ENCODE data around the gene TPM1.

The TPM1 gene

DNA sequence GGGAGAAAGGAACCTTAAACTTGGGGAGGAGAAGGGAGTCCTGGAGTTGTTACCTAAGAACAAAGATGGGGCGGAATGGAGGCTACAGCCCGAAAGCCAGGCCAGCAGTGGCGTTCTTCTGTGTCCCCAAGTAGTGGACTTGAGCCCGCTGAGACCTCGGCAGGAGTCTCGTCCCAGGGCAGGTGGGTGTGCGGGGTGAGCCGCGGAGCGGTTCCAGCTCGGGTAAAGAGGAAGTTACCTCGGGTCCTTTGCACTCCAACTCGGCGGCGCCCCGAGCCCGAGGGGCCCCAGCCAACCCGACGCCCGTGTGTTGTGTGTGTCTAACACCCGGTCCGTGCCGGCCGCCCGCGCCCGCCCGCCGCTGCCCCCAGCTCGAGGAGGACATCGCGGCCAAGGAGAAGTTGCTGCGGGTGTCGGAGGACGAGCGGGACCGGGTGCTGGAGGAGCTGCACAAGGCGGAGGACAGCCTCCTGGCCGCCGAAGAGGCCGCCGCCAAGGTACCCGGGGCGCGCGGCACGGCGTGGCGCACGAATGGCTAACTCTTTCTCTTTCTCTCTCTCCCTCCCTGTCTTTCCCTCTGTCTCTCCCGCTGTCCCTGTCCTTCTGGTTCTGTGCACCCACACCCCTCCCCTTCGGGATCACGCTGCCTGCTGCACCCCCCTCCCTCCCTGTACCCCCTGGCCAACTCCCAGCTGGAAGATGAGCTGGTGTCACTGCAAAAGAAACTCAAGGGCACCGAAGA, 959 bp downstream of the TPM1 start:
- no peak for DNase-seq

DNA sequence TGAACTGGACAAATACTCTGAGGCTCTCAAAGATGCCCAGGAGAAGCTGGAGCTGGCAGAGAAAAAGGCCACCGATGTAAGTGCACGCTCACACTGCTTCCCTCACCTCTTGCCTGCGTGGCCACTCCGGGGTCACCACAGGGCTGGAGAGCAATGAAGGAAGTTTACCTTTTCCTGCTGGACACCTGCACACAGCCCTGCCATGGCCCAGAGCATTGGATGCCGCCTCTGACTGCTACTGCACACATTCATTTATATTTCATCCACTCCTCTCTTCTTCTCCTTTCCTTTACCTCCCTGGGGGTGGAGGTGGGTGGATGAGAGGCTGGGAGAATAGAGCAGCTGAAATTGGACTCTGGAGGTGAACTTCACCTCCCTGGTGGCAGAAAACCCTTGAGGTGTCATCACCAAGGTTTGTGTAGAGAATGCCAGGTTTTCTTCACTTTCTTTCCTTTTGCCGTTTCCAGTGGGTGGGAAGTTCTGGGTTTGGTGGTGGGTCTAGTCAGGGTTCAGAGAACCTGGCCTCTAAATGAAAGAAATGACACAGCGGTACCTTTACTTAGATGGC, 1.6 kb downstream of the TPM1 start:
- DNase-seq: no peak

DNA sequence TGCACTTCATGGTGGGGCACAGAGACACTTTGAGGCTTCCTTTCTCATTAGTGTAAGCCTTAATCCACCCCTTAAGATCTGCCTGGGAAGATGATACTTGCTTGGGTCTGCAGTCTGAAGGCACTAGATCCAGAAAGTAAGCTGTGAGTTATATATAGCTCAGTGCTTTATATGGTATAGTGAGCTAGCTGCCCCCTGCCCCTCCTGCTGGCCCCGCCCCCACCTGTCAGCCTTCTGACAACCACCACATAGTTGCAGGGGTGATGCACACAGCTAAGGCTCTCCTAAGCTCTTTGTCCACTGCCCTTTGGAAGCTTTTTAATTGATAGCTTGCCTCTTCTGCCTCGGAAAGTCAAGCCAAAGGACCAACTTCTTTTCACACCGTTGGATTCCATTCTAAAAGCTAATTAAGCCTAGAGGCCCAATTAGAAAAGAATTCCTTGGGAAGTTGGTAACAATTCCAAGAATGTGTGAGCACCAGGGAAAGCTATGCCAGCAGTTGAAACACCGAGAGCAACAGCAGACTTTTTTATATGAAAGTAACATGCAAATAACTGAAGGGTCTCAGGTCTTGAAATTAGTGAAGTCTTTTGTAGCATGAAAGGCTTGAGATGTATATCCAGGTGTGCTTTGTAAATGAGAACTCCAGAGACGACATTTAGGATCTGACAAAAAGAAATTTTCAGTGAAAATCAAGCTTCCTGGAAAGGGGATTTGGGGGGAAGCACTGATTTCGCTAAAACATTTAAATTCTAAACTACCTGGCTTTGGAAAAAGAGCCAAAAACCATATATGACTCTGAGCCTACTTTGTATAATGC, 2.3 kb downstream of the TPM1 start:
- DNase-seq: no peak

DNA sequence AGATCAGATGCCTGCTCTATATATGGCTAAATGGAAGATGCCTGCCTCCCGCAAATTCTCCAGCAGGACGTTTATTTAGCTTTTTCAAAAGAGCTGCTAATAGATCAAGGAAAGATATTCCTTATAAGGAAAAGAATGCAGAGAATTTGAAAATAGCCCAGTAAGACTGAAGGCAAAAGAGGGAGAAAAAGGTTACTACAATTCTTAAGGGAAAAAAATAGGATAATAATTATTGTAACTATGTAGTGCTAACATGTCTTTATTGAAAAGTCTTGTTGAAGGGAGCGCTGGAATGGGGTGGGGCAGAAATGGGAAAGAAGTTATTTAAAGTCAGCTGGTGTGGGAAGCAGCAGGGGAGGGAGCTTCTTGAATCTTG, 2.9 kb downstream of the TPM1 start:
- no peak for DNase-seq

DNA sequence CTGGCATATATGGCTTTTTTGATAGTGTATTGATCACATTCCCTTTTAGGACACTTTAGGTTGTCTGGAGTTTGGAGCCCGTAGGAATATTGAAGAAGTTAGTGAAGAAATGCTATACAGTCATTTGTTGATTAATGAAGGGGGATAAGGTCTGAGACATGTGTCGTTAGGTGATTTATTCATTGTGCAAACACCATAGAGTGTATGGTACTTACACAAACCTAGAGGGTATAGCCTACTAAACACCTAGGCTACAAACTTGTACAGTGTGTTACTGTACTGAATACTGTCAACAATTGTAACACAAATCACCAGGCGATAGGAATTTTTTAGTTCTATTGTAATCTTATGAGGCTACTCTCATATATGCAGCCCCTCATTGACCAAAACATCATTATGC, 3.3 kb downstream of the TPM1 start:
- DNase-seq: no peak

DNA sequence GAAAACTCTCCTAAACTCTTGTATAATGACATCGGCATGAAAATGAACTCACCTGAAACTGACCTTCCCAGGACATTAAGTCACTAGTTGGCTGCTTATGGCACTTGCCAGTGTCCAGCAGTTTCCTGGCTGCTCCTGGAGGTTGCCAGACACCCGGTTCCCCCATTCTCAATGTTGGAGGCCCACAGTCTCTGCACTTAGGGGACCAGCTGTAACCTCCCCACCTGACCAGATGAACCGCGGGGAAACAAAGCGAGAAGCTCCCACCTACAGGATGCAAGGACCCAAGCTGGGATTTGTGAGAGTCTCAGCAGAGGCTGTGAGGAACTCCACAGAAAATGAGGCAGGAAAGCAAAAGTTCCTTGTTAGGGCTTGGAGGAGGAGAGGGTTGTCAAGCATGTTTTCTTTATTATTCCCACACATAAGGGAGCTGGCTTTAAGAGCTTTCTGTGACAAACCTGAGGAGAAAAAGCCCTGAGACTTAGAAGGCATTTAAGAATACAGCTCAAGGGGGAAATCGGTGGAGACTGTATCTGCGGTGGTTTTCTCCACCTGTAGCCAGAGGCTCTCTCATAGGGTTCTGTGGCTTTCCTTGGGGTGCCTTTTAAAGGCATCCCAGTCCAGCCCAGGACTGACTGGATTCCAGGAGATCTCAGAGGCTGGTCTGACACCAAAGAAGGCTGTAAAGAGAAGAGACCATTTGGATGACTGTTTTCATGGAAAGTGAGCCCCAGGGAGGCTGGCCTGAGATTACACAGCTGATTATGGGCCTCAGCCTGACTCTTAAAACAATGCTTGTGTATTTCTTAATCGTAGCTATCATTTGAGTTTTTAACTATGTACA, 4.6 kb downstream of the TPM1 start:
- no peak for DNase-seq

DNA sequence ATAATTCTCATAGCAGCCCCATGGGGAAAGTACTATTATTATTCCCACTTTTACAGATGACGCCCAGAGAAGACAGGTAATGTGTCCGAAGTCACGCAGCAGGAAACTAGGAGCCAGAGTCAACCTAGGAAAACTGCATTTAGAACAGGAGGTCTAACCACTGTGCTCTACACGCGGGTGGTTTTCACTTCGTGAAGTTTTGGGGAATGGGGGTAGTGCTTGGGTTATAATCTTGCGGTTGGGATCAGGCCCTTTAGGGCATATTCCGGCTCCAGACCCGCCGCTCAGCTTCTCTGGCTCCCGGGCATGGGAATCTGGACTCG, 5.2 kb downstream of the TPM1 start:
- no peak for DNase-seq

DNA sequence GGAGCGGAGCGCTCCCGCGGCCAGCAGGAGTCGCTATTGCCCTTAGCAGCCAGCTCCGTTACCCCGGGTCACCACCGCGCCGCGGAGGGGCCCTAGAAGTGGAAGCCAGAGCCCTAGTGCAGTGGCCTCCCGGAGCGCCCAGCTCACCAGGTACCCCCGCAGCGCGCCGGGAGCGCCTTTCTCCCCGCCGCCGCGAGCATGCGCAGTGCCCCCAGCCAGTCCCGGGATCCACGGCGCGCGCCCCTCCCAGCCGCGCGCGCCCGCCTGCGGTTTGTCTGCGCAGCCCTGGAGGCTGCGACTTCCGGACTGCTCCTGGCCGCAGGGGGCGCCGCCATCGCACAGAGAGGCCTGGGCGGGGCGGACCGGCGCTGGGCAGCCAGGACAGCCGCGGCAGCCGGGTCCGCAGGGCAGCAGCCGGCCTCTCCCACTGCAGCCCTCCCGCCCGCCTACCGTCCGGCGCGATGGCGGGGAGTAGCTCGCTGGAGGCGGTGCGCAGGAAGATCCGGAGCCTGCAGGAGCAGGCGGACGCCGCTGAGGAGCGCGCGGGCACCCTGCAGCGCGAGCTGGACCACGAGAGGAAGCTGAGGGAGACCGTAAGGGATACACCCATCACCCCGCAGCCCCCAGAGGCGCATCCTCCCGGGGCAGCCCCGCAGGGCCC, 5.7 kb downstream of the TPM1 start:
- peak; percentile 86 for DNase-seq

DNA sequence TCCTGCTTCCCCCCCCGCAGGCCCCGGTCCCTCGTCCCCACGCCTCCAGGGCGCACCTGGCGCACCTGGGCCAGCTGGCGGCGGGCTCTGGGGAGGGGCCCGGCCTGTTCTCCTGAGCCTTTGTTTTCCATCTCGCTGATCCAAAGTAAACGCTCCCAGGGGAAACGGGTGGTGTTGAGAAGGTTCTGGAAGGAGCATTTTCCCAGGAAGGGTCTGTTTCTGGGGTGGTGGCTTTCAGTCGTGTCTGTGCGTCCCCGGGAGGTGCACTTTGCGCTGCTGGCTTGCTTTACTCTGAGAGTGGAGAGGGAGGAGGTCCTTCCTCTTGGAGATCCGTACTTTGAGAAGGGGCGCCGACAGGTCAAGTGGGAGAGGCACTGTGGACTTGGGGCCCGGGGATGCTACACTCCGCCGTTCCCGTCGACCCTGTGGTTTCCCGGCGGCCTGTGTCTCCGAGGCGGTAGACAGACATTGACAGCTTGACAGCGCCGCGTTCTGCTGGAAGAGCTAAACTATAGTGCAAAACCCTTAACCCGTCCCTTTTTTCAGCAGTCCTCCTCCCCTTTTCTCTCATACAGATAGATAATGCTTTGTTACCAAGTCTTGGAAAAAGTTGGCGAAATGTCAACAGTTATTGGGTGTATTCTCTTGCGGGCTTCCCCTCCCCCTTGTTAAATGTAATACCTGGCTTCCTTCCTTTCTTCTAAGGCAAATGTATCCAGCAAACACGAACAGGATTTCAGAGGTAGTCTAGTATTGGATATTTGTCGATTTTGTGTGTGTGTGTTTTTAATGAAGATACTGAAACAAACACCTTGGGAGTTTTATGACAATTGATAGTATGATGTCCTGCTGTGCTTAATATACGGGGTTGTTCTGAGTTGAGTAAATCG, 6.5 kb downstream of the TPM1 start:
- DNase-seq: peak; percentile 27

DNA sequence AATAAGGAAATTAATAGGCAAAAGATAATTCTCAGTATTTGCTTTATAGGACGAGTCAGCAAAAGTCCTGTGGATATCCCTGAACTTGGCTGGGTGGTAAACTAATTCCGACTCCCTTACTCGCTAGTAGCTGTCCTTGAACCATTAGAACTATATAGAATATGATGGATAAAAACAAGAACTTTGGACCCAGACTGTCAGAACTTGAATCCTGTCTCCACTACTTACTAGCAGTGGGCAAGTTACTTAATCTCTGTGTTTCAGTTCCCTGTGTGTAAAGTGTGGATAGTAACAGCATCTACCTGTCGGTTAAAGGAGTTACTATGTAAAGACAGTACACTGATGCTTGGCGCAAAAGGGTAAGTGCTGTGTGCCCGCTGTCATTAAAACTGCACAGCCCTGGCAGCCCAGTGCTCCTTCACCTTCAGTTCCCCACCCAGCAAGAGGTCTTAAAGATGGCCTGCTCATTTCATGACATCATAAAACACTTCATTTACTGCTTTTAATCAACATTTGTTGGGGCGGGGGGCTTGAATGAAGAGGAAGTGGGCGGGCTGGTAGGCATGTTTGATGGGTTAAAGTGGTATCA, 7.3 kb downstream of the TPM1 start:
- DNase-seq: no peak

DNA sequence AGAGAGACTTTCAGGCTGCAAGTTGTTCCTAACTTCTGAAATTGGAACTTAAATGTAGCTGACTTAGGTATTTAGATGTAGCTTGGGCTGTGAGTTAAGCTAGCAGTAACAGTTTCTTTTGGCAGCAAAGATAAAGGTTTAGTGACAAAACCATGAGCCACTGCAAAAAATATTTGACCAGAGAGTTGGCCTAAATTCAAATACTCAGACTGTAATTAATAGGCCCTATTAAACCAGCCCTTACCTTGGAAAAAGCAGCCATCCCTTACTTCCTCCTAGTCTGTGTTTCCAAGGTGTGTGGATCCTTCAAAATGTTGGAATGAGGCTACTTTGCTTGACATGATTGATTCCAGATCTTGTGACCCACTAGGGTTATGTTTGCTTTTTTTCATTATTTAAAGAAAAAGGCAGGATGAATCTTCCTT, 8.2 kb downstream of the TPM1 start:
- DNase-seq: no peak

DNA sequence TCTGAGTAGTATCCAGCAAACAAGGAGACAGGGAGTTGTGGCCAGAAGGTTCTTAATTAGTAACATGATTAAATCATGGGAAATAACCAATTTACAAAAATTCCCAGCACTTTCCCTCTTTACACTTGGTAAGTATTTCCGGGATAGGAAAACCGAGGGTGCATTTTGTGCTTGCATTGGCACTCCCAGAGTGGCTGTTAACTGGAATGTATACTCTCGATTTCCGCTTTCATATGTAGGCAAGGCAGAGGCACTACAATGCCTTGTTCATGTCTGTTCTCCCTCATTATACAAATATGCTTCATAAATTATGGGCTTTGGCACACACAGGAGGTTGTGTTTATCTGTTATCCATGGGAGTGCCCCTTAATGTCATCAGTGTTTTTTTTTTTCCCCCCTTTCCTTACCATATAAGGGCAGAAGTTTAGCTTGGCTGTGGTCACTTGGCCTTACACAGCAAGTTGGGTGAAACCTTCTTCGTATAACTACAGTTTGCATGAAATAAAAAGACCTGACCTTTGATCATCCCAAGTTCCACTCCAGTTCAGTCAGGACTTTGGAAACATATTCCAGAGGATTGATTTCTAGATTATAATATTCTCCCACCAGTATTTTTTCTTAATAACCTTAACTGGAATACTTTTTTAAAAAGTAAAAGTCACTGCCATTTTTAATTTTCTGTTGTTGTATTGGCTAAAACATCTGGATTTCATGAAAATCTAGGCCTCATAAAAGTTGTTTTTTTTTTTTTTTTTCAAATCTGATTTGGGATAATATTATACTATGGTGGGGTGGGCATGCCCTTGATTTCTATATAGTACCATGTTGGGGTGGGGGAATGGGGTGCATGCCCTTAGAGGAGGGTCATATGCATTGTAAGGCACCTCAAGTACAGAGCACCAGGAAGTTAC, 8.9 kb downstream of the TPM1 start:
- no peak for DNase-seq

DNA sequence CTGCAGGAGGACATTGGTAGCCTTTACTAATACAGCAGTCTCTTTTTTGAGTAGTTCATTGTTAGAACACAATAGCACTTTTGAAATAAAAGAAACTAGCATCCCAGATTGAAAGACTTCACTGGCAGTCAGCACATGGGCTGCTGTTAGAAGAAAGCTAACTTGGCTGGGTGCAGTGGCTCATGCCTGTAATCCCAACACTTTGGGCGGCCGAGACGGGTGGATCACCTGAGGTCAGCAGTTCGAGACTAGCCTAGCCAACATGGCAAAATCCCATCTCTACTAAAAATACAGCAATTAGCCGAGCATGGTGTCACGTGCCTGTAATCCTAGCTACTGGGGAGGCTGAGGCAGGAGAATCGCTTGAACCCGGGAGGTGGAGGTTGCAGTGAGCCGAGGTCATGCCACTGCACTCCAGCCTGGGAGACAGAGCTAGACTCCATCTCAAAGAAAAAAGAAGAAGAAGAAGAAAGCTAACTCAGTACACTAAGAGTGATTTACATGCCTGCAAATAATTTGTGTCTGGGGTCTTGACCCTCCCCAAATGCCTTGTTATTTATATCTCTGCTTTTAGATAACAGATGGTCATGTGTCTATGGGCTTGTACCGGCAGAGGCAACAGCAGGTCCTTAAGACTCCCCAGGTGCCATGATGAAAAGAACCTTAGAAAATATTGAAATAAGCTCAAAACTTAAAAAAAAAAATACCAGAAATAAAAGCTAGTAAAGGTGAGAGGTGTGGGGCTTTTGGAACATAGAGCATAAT, 9.7 kb downstream of the TPM1 start:
- no peak for DNase-seq

DNA sequence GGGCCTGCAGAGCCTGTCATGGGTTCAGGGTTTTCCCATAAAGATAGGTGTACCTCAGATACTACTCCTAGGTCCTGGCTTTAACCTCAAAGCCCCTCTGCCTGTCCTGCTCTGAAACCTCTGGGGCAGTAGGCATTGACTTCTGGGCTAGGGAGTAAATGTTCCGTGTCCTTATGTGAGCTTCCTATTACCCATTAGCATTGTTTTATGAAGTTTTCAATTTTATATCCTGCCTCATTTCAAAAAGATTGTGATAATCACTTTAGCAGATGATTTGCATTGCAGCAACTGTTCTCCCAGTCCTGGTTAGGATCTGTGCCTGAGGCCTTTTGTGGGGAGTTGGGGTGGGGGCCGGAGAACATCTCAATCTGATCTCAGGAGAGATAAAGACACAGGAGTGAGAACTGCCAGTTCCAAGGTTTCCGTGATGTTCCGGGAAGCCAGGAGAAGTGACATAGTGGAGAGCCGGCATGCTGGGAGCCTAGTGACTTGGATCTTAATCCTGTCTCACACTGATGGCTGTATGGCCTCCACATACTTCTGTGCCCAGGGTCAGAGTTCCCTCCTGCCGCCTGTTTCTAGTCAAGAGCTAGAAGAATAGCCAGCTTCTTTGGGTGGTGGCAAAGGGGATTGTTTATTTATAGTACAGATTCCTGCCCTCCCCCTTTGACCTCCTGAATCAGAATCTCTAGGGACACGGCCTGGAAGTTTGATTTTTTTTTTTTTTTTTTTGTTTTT, 10.6 kb downstream of the TPM1 start:
- no peak for DNase-seq

DNA sequence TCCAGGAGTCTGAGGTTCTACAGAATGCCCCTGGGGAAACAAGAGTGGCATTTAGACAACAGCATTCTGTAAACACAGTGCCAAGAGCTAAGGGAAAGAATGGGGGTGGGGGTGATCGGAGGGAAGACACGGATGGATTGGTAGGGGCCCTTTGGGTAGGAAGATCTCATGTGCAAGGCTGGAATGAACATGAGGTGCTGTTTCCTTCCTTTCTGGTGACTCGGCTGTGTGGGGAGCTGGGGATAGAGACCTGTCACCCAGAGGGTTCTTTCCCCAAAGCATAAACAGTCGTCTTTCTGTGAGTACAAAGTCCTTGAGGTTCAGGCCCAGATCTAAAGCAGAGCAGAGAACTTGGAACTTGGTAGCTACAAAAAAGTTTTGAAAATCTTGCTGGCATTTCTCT, 11.7 kb downstream of the TPM1 start:
- DNase-seq: no peak

DNA sequence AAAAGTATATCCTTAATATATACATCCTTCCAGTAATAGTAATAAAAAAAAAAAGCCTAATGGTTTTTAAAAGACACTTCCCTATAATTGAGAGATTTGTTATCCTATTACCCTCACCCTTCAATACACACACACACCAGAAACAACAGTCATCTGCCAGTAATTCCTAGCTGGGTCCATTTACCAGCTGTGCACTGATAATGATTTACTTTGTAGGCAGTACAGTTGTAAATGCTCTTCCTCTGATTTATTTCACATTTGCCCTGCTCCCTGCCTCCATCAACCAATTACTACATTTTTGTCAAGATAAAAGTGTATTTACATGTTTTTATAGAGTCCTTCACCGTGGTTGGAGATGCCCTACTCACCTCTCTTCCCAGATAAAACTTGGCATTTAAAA, 12.4 kb downstream of the TPM1 start:
- no peak for DNase-seq

DNA sequence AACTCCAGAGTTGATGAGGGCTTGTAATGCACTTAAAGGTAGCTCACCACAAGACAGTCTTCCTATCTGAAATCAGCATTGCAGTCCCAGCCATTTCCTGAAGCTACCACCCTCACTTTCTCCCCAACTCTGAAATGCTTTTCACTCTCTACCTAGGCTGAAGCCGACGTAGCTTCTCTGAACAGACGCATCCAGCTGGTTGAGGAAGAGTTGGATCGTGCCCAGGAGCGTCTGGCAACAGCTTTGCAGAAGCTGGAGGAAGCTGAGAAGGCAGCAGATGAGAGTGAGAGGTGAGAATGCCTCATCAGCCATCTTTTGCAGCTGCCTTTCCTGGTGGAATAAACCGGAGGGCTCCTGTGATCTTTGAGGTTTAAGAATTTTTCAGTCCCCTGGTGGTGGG, 14.3 kb downstream of the TPM1 start:
- DNase-seq: no peak

DNA sequence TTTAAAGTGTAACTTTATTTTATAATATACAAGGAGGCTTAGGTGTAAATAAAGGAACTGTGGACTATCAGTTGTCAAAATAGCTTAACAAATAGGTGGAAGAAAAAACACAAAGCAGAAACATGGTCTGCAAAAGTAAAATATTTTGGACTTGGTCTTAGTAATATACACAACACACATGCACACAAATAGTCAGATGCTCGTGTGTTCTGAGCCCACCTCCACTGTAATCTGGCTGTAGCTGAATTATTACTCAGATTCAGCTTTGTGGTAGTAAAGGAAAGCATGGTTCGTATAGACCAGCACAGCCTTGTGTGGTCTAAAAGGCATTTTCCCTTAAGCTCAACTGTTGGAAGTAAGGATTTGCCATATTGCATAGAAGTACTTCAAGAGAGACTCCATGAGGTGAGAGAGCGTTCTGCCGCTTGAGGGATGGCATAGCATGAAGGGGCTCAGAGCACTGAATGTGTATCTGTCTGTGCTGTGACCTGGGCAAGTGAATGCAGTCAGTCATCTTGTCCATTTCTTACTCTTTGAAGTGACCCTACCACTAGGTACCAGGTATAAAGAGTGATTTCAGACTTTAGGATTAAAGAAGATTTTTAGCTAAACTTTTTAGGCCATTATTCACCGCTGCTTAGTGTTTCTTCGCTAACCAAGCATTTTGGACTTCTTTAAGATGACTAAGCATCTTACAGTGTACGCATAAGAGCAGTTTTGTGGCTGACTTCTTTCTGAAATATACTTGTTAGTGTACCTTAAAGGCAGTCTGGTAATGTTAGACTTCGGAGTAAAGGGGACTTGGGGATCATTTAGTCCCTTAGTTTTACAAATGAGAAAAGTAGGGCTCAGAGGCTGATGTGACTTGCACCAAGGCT, 15.2 kb downstream of the TPM1 start:
- no peak for DNase-seq
